K562 (cell line): Measurements from ENCODE around the gene ZFYVE28.

Experiments
- POLR2AphosphoS5 ChIP-seq: IDR thresholded peaks from 2 replicates; pipeline ENCODE4 v1.6.1; 2011; ENCODE audit warnings: mild to moderate bottlenecking, low read depth, low read length, moderate library complexity; ENCODE audit not compliant: control insufficient read depth, insufficient read depth
- SMC3 ChIP-seq: conservative IDR thresholded peaks from 2 replicates; pipeline ENCODE4 v1.6.1; 2011; ENCODE audit warnings: low read depth, low read length, improper control_type of control experiment; ENCODE audit not compliant: insufficient read depth
- ZNF143 ChIP-seq: sonication (generic); formaldehyde crosslinking; IDR thresholded peaks from 2 replicates; pipeline ENCODE4 v1.9.0; 2022; ENCODE audit warnings: mild to moderate bottlenecking, missing genetic modification reagents

GRCh38 chr4:2393353-2394270, 24.8 kb downstream of the ZFYVE28 start:
- TF ChIP-seq ZNF143 (no peak), POLR2AphosphoS5 (no peak), SMC3 (no peak)
